Ovary (tissue), 9 donors: ENCODE results near the gene KLK3. TPM values are rescaled to one million over a fixed set of nuclear protein-coding genes. Genes with fewer than 3 reads are reported as not detected.

Source experiments
- DNase-seq, 5 donors: peaks; one replicate each; pipeline ENCODE4 v3.0.0-alpha.2; 2019 to 2020
- H3K27ac ChIP-seq, 2 donors: fragments of 200-600 bp; one replicate each; pipeline versions ENCODE4 v1.5.1 to v1.8.0; 2019 to 2022
- H3K27me3 ChIP-seq: fragments of 200-600 bp; one replicate; pipeline ENCODE4 v1.8.0; 2022
- H3K36me3 ChIP-seq: fragments of 200-600 bp; sonication (generic); one replicate; pipeline ENCODE4 v1.5.1; 2019
- H3K4me1 ChIP-seq: one replicate; pipeline ENCODE4 v1.8.1; 2013; ENCODE audit warnings: mild to moderate bottlenecking, moderate library complexity; ENCODE audit not compliant: insufficient read depth
- H3K4me3 ChIP-seq: fragments of 200-600 bp; sonication (generic); one replicate; pipeline ENCODE4 v1.5.1; 2017
- H3K9me3 ChIP-seq, 2 donors: fragments of 200-600 bp in 1 of 2; sonication (generic) in 1 of 2; one replicate each; pipeline versions ENCODE4 v1.5.1 to v1.8.1; 2013 to 2019; ENCODE audit warnings: mild to moderate bottlenecking in 1 of 2, moderate library complexity in 1 of 2
- EP300 ChIP-seq: sonication (generic); formaldehyde crosslinking; IDR thresholded peaks from one replicate; pipeline ENCODE4 v1.6.1; 2017; ENCODE audit warnings: antibody characterized with exemption
- POLR2A ChIP-seq: fragments of 450-650 bp; IDR thresholded peaks from one replicate; pipeline ENCODE4 v1.6.1; 2017; ENCODE audit warnings: antibody characterized with exemption, mild to moderate bottlenecking, moderate library complexity
- WGBS, 3 donors: extraction: QIAGEN DNeasy Blood & Tissue Kit in 1 of 3; methylation state at CpG; one replicate each; pipeline versions ENCODE4 v1.1.5 to v1.1.7; 2013 to 2017; 5-methylcytosine and 5-hydroxymethylcytosine counted together
- intact Hi-C, 4 donors: fragments of 100-400 bp; cut with DNase I; formaldehyde crosslinking; loops; one replicate each; pipeline versions ENCODE4 v1.11.0 to v1.15.1; 2022 to 2023
- polyA plus RNA-seq, 2 donors: library from polyadenylated mRNA; stranded (reverse); fragments of 200-250 nt in 1 of 2; fragments of 350-450 nt in 1 of 2; fragmentation: Illumina TruSeq in 1 of 2; extraction: RNeasy Lipid Tissue Mini Kit (QIAGEN cat#74804) in 1 of 2; gene quantifications; one replicate each; pipeline ENCODE4 v1.2.3, GENCODE V29; 2013 to 2014
- total RNA-seq, 7 donors: library from RNA; depleted of rRNA in 2 of 7; stranded (reverse); fragments of >200 nt in 2 of 7; fragmentation: NEBNext Ultra II Directional in 3 of 7; extraction: Animal tissue kit (Norgen Biotek cat#: 25700) in 3 of 7; gene quantifications; one replicate each; pipeline versions ENCODE4 v1.1.0 to v1.2.4, GENCODE V29; 2016 to 2023
- TF ChIP-seq, protein P1 (sequence below), 3 donors: fragments of 450-650 bp in 2 of 3; fragments of 200-600 bp in 1 of 3; IDR thresholded peaks; one replicate each; pipeline versions ENCODE4 v1.5.1 to v1.8.0; 2016 to 2022; ENCODE audit warnings: antibody characterized with exemption in 3 of 3, mild to moderate bottlenecking in 1 of 3
- donor health status: DM: no; HTN: no; CAD: no; lungs with moderate emphysema.
- donor health status: DM: no; HTN: no; CAD: no.
- donor health status: Bipolar disorder and iron deficiency.
- donor health status: DM: yes; HTN: yes; CAD: no.
- donor health status: DM: no; HTN: no; CAD: no.
- donor health status: DM: yes; HTN: yes; CAD: no.

The KLK3 gene
- total and polyA plus RNA-seq, 9 donors: 0.13 to 0.24 (median 0.20) TPM; not detected in 6

DNA sequence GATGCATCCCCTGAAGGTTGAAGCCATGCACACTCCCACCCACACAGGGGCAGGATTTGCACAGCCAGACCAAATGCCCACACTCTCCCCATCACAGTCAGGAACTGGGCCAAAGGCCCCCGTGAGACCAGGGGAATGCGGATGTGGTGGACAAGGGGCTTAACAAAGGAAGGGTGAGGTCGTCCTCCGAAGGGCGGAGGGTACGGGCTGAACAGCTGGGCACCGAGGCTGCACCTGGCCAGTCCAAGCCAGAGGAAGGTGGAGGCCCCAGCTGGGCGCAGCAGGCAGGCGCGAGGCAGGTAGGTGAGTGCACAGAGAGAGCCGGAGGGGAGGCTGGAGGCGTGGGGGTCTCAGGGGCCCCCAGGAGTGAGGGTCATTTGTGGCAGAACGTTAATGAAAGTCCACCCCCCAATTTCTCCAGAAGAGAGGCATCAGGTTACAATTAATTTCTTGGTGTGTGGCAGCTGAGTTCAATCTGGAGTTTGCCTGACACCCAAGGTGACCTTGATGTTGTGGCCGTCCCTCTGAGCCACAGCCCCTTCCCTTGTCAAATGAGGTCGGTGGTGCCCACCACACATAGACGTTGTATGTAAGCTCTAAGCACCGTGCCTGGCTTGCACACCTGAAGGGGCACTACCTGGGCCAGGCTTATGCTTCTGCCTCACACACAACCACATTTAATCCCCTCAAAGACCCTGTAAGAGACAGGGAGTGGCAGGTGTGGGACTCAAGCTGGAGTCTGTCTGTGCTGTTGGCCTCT is 24.3 kb upstream of the KLK3 start:
- TF ChIP-seq EP300: no peak
- TF ChIP-seq POLR2A: no peak
- TF ChIP-seq, protein P1, sequence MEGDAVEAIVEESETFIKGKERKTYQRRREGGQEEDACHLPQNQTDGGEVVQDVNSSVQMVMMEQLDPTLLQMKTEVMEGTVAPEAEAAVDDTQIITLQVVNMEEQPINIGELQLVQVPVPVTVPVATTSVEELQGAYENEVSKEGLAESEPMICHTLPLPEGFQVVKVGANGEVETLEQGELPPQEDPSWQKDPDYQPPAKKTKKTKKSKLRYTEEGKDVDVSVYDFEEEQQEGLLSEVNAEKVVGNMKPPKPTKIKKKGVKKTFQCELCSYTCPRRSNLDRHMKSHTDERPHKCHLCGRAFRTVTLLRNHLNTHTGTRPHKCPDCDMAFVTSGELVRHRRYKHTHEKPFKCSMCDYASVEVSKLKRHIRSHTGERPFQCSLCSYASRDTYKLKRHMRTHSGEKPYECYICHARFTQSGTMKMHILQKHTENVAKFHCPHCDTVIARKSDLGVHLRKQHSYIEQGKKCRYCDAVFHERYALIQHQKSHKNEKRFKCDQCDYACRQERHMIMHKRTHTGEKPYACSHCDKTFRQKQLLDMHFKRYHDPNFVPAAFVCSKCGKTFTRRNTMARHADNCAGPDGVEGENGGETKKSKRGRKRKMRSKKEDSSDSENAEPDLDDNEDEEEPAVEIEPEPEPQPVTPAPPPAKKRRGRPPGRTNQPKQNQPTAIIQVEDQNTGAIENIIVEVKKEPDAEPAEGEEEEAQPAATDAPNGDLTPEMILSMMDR (IDR thresholded peaks at IDR 0.05): no peak
- 22 to 32% (median 23%) methylated on average over 17 of the region's 17 CpGs for WGBS, 3 donors
- Histone ChIP-seq H3K9me3 (no peaks in the 10 kb centered on the region), H3K36me3 (no peaks in the 10 kb centered on the region), H3K27me3 (no peaks in the 10 kb centered on the region), H3K27ac (no peak overlapping the region), H3K4me1 (no peaks in the 10 kb centered on the region), H3K4me3 (no peak overlapping the region)
- intact Hi-C loops: no loop called here
- no peak for DNase-seq

DNA sequence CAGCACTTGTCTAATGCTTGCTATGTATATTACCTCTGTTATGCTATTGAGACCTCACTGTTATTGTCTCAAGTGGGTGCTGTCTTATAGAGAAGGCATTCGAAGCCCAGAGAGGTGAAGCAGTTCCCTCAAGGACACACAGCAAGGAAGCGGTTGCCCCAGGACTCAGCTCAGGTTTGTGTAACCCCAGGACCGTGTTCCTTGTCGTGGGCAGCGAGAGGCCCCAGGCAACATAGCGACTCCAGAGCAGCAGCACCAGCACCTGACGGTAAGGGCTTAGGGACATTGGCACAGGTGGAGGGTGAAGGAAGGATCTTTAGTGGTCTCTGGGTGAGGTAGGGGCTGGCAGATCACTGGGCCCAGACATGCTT is 23.7 kb upstream of the KLK3 start:
- no peak for DNase-seq
- WGBS, 3 donors: 71 to 77% (median 74%) methylated on average over 7 of the region's 7 CpGs
- intact Hi-C loops: no loop called here
- Histone ChIP-seq H3K4me1 (no peaks in the 10 kb centered on the region), H3K9me3 (no peaks in the 10 kb centered on the region), H3K4me3 (no peak overlapping the region), H3K27ac (no peak overlapping the region), H3K36me3 (no peaks in the 10 kb centered on the region), H3K27me3 (no peaks in the 10 kb centered on the region)
- TF ChIP-seq, protein P1 (IDR thresholded peaks at IDR 0.05): no peak
- TF ChIP-seq POLR2A: no peak
- TF ChIP-seq EP300: no peak

DNA sequence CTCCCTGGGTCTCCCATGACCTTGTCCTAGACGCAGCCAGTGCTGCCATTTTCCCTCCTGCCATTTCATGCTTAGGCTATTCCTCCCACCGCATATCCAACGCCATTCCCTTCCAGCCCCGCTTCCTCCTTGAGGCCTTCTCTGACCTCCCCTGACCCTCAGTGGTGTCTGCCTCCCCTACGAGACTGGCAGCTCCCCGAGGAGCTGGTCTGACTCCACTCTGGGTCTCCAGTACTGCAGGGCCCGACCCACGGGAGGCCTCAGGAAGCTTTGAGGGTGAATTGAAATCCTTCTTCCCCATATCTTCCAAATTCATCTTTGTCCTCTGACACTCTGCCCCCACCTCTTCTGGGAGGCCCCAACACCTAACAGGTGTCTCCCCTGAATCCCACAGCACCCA is 22.0 kb upstream of the KLK3 start:
- TF ChIP-seq POLR2A (no peak), EP300 (no peak)
- TF ChIP-seq, protein P1 (IDR thresholded peaks at IDR 0.05): no peak
- 79 to 86% (median 85%) methylated on average over 8 of the region's 8 CpGs for WGBS, 3 donors
- no peaks in the 10 kb centered on the region for H3K9me3 ChIP-seq
- no peak overlapping the region for H3K4me3 ChIP-seq
- H3K27me3 ChIP-seq: no peaks in the 10 kb centered on the region
- intact Hi-C loops: no loop called here
- no peak overlapping the region for H3K27ac ChIP-seq
- H3K36me3 ChIP-seq: no peaks in the 10 kb centered on the region
- no peak for DNase-seq
- no peaks in the 10 kb centered on the region for H3K4me1 ChIP-seq

DNA sequence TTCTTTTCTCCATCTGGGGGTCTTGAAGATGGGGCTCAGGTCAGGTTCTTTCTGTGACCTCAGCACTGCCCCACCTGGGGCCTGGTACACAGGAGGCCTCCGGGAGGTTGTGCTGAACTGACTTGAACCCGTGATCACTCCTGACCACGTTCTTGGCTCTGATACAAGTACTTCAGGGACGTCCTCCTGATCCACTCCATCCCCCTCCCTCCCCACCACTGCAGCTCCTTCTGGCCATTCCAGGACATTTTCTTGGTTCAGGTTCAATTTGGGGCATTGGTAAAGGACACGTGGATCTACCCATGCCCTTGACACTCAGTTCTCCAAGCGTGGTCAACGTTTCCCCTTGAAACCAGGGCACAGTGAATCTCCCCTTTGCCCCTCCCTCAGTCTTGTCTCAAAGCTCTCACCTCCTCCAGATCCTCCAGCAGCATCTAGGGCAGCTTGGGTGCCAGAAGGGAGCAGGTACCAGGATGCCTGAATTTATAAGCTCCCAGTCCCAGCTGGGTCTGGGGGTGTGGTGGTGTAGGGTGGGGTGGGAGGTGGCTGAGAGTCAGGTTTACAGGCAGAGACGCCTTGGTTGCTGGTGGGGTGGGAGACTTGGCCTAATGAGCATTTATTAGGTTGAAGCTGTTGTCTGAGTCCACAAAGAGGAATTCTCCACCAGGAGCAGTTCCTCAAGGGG is 21.5 kb upstream of the KLK3 start, which contains the start of gene KLK15:
Gene KLK15, minus strand, starts transcription at position 458 of the 685 bp plus-strand sequence. CDS start 2,082 bp downstream, outside the sequence.
- WGBS, 3 donors: 42 to 59% (median 44%) methylated on average over 8 of the region's 8 CpGs
- Histone ChIP-seq H3K4me3 (no peak within 1 kb of the TSS), H3K27ac (no peak within 1 kb of the TSS), H3K4me1 (no peaks in the 10 kb centered on the region), H3K9me3 (no peaks in the 10 kb centered on the region), H3K27me3 (no peaks in the 10 kb centered on the region), H3K36me3 (no peaks in the 10 kb centered on the region)
- no peak for DNase-seq
- no peak for TF ChIP-seq EP300
- TF ChIP-seq POLR2A: no peak
- TF ChIP-seq, protein P1 (IDR thresholded peaks at IDR 0.05): no peak
- intact Hi-C loops: no loop called here
